Testis (tissue), 3 donors: ENCODE measurements around the gene TCL1A. TPM values are rescaled to one million over a fixed set of nuclear protein-coding genes. Genes with fewer than 3 reads are reported as not detected.

ENCODE experiments used
- DNase-seq: peaks from one replicate; pipeline ENCODE4 v3.0.0-alpha.2; 2019
- H3K27ac ChIP-seq, 2 donors: fragments of 200-600 bp; sonication (generic); one replicate each; pipeline ENCODE4 v1.5.1; 2019
- H3K27me3 ChIP-seq: fragments of 200-600 bp; sonication (generic); one replicate; pipeline ENCODE4 v1.5.1; 2019
- H3K36me3 ChIP-seq: fragments of 200-600 bp; sonication (generic); one replicate; pipeline ENCODE4 v1.5.1; 2017; ENCODE audit warnings: low read depth; ENCODE audit errors: missing control alignments
- H3K4me1 ChIP-seq: fragments of 200-600 bp; sonication (generic); one replicate; pipeline ENCODE4 v1.5.1; 2019
- H3K4me3 ChIP-seq, 2 donors: fragments of 200-600 bp; sonication (generic); one replicate each; pipeline ENCODE4 v1.5.1; 2017 to 2019
- H3K9me3 ChIP-seq: fragments of 200-600 bp; sonication (generic); one replicate; pipeline ENCODE4 v1.5.1; 2017
- CTCF ChIP-seq, 3 experiments: fragments of 450-650 bp in 2 of 3; fragments of 200-600 bp in 1 of 3; sonication (generic) in 1 of 3; IDR thresholded peaks; one replicate each; pipeline ENCODE4 v1.5.1; 2016 to 2019; ENCODE audit warnings: antibody characterized with exemption in 3 of 3, mild to moderate bottlenecking in 2 of 3, moderate library complexity in 1 of 3
- POLR2A ChIP-seq: fragments of 450-650 bp; IDR thresholded peaks from one replicate; pipeline ENCODE4 v1.6.1; 2017; ENCODE audit warnings: antibody characterized with exemption, mild to moderate bottlenecking, moderate library complexity
- WGBS, 2 donors: methylation state at CpG; one replicate each; pipeline ENCODE4 v1.1.5; 2018; 5-methylcytosine and 5-hydroxymethylcytosine counted together
- intact Hi-C: fragments of 100-400 bp; cut with DNase I; formaldehyde crosslinking; loops from one replicate; pipeline ENCODE4 v1.15.1; 2023; ENCODE audit warnings: low total_unique reads
- polyA plus RNA-seq: library from polyadenylated mRNA; stranded (reverse); fragments of 350-450 nt; fragmentation: Illumina TruSeq; extraction: RNeasy Lipid Tissue Mini Kit (QIAGEN cat#74804); gene quantifications from one replicate; pipeline ENCODE4 v1.2.3, GENCODE V29; 2014; ENCODE audit warnings: low read depth, low replicate concordance; ENCODE audit not compliant: insufficient read depth
- total RNA-seq, 2 donors: library from RNA; depleted of rRNA; stranded (reverse); fragments of >200 nt; gene quantifications; one replicate each; pipeline ENCODE4 v1.2.3, GENCODE V29; 2016

The TCL1A gene
- total and polyA plus RNA-seq, 3 donors from 2014 or later, result 10.2 to 14.1 (median 13.7) TPM

GRCh38 chr14:95679148-95679815, 34.6 kb downstream of the TCL1A start:
- no peak overlapping the region for H3K27ac ChIP-seq
- no peaks in the 10 kb centered on the region for H3K36me3 ChIP-seq
- intact Hi-C loops, result no loop called here
- H3K4me1 ChIP-seq, result no peaks in the 10 kb centered on the region
- H3K4me3 ChIP-seq, result no peak overlapping the region
- no peaks in the 10 kb centered on the region for H3K9me3 ChIP-seq
- DNase-seq, result no peak
- TF ChIP-seq CTCF (IDR thresholded peaks at IDR 0.05), result no peak
- 52 to 77% methylated on average over 4 of the region's 4 CpGs for WGBS, 2 donors
- H3K27me3 ChIP-seq, result no peaks in the 10 kb centered on the region

GRCh38 chr14:95677179-95677835, 36.6 kb downstream of the TCL1A start:
- intact Hi-C loops, result no loop called here
- Histone ChIP-seq H3K36me3 (no peaks in the 10 kb centered on the region), H3K4me1 (no peaks in the 10 kb centered on the region), H3K27me3 (no peaks in the 10 kb centered on the region), H3K4me3 (no peak overlapping the region), H3K27ac (no peak overlapping the region), H3K9me3 (no peaks in the 10 kb centered on the region)
- no peak for DNase-seq
- WGBS, 2 donors, result 41 to 69% methylated on average over 4 of the region's 4 CpGs
- TF ChIP-seq POLR2A (no peak), CTCF (IDR thresholded peaks at IDR 0.05) (no peak)

- DNase-seq, result no peak
- TF ChIP-seq POLR2A (no peak), CTCF (IDR thresholded peaks at IDR 0.05) (no peak)
- H3K27me3 ChIP-seq, result no peaks in the 10 kb centered on the region
- no peak overlapping the region for H3K27ac ChIP-seq
- H3K9me3 ChIP-seq, result no peaks in the 10 kb centered on the region
- no peaks in the 10 kb centered on the region for H3K4me1 ChIP-seq
- WGBS, 2 donors, result 85 to 95% methylated on average over 3 to 4 of the region's 4 CpGs
- no peaks in the 10 kb centered on the region for H3K36me3 ChIP-seq
- intact Hi-C loops, result no loop called here
- no peak overlapping the region for H3K4me3 ChIP-seq
These were observed 38.4 kb downstream of the TCL1A start for GRCh38 chr14:95675486-95675885.

GRCh38 chr14:95674613-95675012, 39.3 kb downstream of the TCL1A start:
- intact Hi-C loops, result no loop called here
- Histone ChIP-seq H3K4me1 (no peaks in the 10 kb centered on the region), H3K36me3 (no peaks in the 10 kb centered on the region), H3K27ac (no peak overlapping the region), H3K9me3 (no peaks in the 10 kb centered on the region), H3K4me3 (no peak overlapping the region), H3K27me3 (no peaks in the 10 kb centered on the region)
- WGBS, 2 donors, result 83 to 86% methylated on average over 4 of the region's 4 CpGs
- no peak for TF ChIP-seq POLR2A
- no peak for TF ChIP-seq CTCF (IDR thresholded peaks at IDR 0.05)
- no peak for DNase-seq
